ENCODE data around the gene FXYD7. TPM values are rescaled to one million over a fixed set of nuclear protein-coding genes. Genes with fewer than 3 reads are reported as not detected.

The FXYD7 gene
- total RNA-seq, 1 donor from 2014 or later, result 0.61 TPM

DNA sequence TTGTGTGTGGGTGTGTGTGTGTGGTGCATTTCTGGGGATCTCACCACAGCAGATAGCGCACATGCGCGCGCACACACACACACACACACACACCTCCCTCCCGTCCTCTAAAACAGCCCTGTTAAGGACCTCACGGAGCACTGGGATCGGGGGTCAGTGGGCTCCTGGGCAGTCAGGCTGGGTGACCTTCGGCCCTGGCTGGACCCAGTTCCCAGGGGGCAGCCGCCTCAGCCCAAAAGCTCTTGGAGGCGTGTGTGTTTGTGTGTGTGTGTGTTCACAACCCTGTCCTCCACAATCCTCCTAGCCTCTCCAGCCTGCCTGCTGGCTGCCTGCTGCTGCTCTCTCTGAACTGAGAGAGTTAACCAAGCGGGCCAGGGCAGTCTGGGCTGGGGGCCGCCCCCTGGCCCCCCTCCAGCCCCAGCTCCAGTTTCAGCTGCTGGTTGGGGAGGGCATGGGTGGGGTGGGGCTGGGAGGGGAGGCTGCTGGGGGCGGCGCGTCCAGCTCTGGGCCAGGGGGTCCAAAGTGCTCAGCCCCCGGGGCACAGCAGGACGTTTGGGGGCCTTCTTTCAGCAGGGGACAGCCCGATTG, 4.7 kb upstream of the FXYD7 start, which contains the start of gene FXYD1:
Gene FXYD1 (plus strand): TSS at position 520 of the 588 bp plus-strand sequence. CDS start 1,256 bp downstream, outside the sequence.
- H3K36me3 ChIP-seq, result no peaks in the 10 kb centered on the region
- H3K4me3 ChIP-seq, result peak within 1 kb of the TSS; percentile 44
- H3K4me1 ChIP-seq, result peaks cover 16% of the 10 kb centered on the region
- H3K9me3 ChIP-seq, result no peaks in the 10 kb centered on the region
- DNase-seq (no peak), ATAC-seq (no peak)
- no peak for TF ChIP-seq CTCF (IDR thresholded peaks at IDR 0.05)
- intact Hi-C loops (cut with DNase I), result no loop called here
- H3K27me3 ChIP-seq, result peaks cover 9% of the 10 kb centered on the region
- peak within 1 kb of the TSS; percentile 86 for H3K27ac ChIP-seq

GRCh38 chr19:35140207-35140961, 2.7 kb upstream of the FXYD7 start:
- H3K4me3 ChIP-seq, result peak overlapping the region; percentile 44
- intact Hi-C loops (cut with DNase I), result no loop called here
- ATAC-seq, result no peak
- peak overlapping the region; percentile 86 for H3K27ac ChIP-seq
- no peaks in the 10 kb centered on the region for H3K9me3 ChIP-seq
- no peaks in the 10 kb centered on the region for H3K36me3 ChIP-seq
- peaks cover 12% of the 10 kb centered on the region for H3K27me3 ChIP-seq
- DNase-seq, result no peak
- peaks cover 17% of the 10 kb centered on the region for H3K4me1 ChIP-seq
- TF ChIP-seq CTCF (IDR thresholded peaks at IDR 0.05), result no peak

DNA sequence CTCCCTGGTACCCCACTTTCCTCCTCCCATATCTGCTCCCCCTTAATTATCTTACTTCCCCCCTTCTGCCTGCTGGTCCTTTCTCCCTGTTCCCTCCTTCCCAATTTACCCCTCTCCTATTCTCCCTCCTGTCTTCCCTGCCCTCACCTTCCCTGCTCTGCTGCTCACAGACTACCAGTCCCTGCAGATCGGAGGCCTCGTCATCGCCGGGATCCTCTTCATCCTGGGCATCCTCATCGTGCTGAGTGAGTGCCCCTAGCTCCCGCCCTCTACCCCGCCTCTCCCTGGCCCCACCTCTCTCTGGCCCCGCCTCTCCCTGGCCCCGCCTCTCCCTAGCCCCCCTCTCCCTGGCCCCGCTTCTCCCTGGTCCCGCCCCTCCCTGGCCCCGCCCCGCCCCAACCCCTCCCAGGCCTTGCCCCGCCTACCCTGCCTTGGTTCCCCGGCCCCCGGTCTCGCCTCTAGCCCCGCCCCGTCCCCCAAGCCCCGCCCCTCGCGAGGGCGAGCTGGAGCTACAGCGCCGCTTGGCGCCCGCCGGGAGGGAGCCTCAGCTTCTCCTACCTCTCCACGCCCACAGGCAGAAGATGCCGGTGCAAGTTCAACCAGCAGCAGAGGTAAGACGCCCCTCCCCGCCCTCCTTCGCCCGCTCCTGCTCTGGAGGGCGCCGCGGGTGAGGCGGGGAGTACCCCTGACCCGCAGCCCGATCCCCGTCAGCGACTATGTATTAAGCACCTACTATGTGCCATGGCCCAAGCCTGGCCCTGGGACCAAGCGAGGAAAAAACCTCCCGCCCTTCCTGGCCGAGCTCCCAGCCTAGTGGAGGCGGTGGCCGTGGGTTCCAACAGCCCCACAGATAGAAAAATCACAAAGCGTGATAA, 1.9 kb upstream of the FXYD7 start:
- peak; percentile 39 for TF ChIP-seq CTCF (IDR thresholded peaks at IDR 0.05)
- ATAC-seq (peak; percentile 91), DNase-seq (peak; percentile 97)
- H3K4me3 ChIP-seq, result peak overlapping the region; percentile 44
- no peaks in the 10 kb centered on the region for H3K9me3 ChIP-seq
- H3K27ac ChIP-seq, result peak overlapping the region; percentile 86
- H3K4me1 ChIP-seq, result peaks cover 17% of the 10 kb centered on the region
- intact Hi-C loops (cut with DNase I), result no loop called here
- H3K27me3 ChIP-seq, result peaks cover 12% of the 10 kb centered on the region
- H3K36me3 ChIP-seq, result no peaks in the 10 kb centered on the region

GRCh38 chr19:35141837-35142605, 1.0 kb upstream of the FXYD7 start:
- TF ChIP-seq CTCF (IDR thresholded peaks at IDR 0.05), result no peak

More at GRCh38 chr19:35141837-35142605, 1.0 kb upstream of the FXYD7 start:
- H3K4me1 ChIP-seq, result peaks cover 17% of the 10 kb centered on the region
- peaks cover 12% of the 10 kb centered on the region for H3K27me3 ChIP-seq
- H3K9me3 ChIP-seq, result no peaks in the 10 kb centered on the region
- DNase-seq (no peak), ATAC-seq (no peak)
- H3K27ac ChIP-seq, result no peak overlapping the region
- H3K4me3 ChIP-seq, result peak overlapping the region; percentile 10
- no peaks in the 10 kb centered on the region for H3K36me3 ChIP-seq
- intact Hi-C loops (cut with DNase I), result no loop called here

Data from upper lobe of right lung (tissue), 1 donor.